Mucosa of descending colon (tissue), 3 donors: ENCODE data around the gene NEDD1. TPM values are rescaled to one million over a fixed set of nuclear protein-coding genes. Genes with fewer than 3 reads are reported as not detected.
A peak's percentile ranks its signal among the peaks of the same experiment; 100 is the strongest.

ENCODE experiments used
- ATAC-seq: fragments of 200-7000 bp; cut with Tn5 transposase; one replicate; pipeline ENCODE4 v1.9.1; 2020; ENCODE audit warnings: mild to moderate bottlenecking, moderate library complexity
- DNase-seq, 3 donors: peaks; one replicate each; pipeline ENCODE4 v3.0.0-alpha.2; 2020
- H3K36me3 ChIP-seq: fragments of 200-600 bp; one replicate; pipeline ENCODE4 v1.8.0; 2021; ENCODE audit warnings: low read depth, mild to moderate bottlenecking
- H3K4me1 ChIP-seq: fragments of 200-600 bp; one replicate; pipeline ENCODE4 v1.8.0; 2021; ENCODE audit warnings: low read depth, mild to moderate bottlenecking
- H3K4me3 ChIP-seq: fragments of 200-600 bp; one replicate; pipeline ENCODE4 v1.8.0; 2021; ENCODE audit warnings: mild to moderate bottlenecking
- H3K9me3 ChIP-seq: fragments of 200-600 bp; one replicate; pipeline ENCODE4 v1.8.0; 2021; ENCODE audit warnings: mild to moderate bottlenecking
- CTCF ChIP-seq: fragments of 200-600 bp; IDR thresholded peaks from one replicate; pipeline ENCODE4 v1.8.0; 2022; ENCODE audit warnings: antibody characterized with exemption, mild to moderate bottlenecking
- intact Hi-C, 2 donors: fragments of 100-400 bp; cut with DNase I in 1 of 2; cut with micrococcal nuclease in 1 of 2; formaldehyde crosslinking; loops; one replicate each; pipeline versions ENCODE4 v1.11.0 to v1.11.1; 2022; cut with DNase I, micrococcal nuclease
- total RNA-seq, 3 donors: library from RNA; stranded (reverse); fragmentation: NEBNext Ultra II Directional in 2 of 3; extraction: Animal tissue kit (Norgen Biotek cat#: 25700) in 2 of 3; gene quantifications; one replicate each; pipeline versions ENCODE4 v1.2.1 to v1.2.4, GENCODE V29; 2021 to 2023
- donor health status: DM: no; HTN: no; CAD: no; lungs with moderate emphysema.
- donor health status: DM: no; HTN: no; CAD: no.
- donor health status: DM: no; HTN: yes; CAD: no.

NEDD1 gene
- total RNA-seq, 3 donors from 2014 or later = 12.0 to 17.5 (median 12.7) TPM

GRCh38 chr12:96883571-96883970 is 23.5 kb upstream of the NEDD1 start:
- intact Hi-C loops = no loop called here
- Histone ChIP-seq H3K36me3 (no peaks in the 10 kb centered on the region), H3K4me1 (no peaks in the 10 kb centered on the region), H3K9me3 (no peaks in the 10 kb centered on the region), H3K4me3 (no peak overlapping the region)
- TF ChIP-seq CTCF = no peak
- DNase-seq (no peak), ATAC-seq (no peak)

GRCh38 chr12:96886998-96887677 is 19.9 kb upstream of the NEDD1 start:
- no peaks in the 10 kb centered on the region for H3K4me1 ChIP-seq
- intact Hi-C loops = no loop called here
- H3K9me3 ChIP-seq = no peaks in the 10 kb centered on the region
- DNase-seq = peak in 1 of 3 donors; percentile 9
- no peak for ATAC-seq
- no peak overlapping the region for H3K4me3 ChIP-seq
- no peak for TF ChIP-seq CTCF
- no peaks in the 10 kb centered on the region for H3K36me3 ChIP-seq

GRCh38 chr12:96889273-96889933 is 17.7 kb upstream of the NEDD1 start:
- Histone ChIP-seq H3K9me3 (no peaks in the 10 kb centered on the region), H3K4me1 (no peaks in the 10 kb centered on the region), H3K36me3 (no peaks in the 10 kb centered on the region), H3K4me3 (no peak overlapping the region)
- DNase-seq (no peak), ATAC-seq (no peak)
- no peak for TF ChIP-seq CTCF
- intact Hi-C loops = no loop called here

- no peak for TF ChIP-seq CTCF
- Histone ChIP-seq H3K36me3 (no peaks in the 10 kb centered on the region), H3K4me3 (no peak overlapping the region), H3K9me3 (no peaks in the 10 kb centered on the region), H3K4me1 (no peaks in the 10 kb centered on the region)
- ATAC-seq (no peak), DNase-seq (no peak)
- intact Hi-C loops = no loop called here
Observed at GRCh38 chr12:96890331-96890730, 16.7 kb upstream of the NEDD1 start.

- intact Hi-C loops = no loop called here
- no peak for TF ChIP-seq CTCF
- H3K4me3 ChIP-seq = no peak overlapping the region
- H3K36me3 ChIP-seq = no peaks in the 10 kb centered on the region
- DNase-seq = no peak
- no peaks in the 10 kb centered on the region for H3K9me3 ChIP-seq
- ATAC-seq = no peak
- no peaks in the 10 kb centered on the region for H3K4me1 ChIP-seq
Observed at GRCh38 chr12:96892104-96892503, 15.0 kb upstream of the NEDD1 start.
